GM10266 (cell line): ENCODE results near the gene ZC2HC1B.

Experiments used
- DNase-seq: peaks from one replicate; pipeline ENCODE4 v3.0.0; 2012; ENCODE audit errors: extremely low spot score
- TF ChIP-seq, protein P1 (sequence below): IDR thresholded peaks from 2 replicates; pipeline ENCODE4 v1.5.1; 2012; ENCODE audit warnings: mild to moderate bottlenecking, low read depth; ENCODE audit not compliant: control insufficient read depth, insufficient read depth; ENCODE audit errors: missing control alignments

The ZC2HC1B gene

DNA sequence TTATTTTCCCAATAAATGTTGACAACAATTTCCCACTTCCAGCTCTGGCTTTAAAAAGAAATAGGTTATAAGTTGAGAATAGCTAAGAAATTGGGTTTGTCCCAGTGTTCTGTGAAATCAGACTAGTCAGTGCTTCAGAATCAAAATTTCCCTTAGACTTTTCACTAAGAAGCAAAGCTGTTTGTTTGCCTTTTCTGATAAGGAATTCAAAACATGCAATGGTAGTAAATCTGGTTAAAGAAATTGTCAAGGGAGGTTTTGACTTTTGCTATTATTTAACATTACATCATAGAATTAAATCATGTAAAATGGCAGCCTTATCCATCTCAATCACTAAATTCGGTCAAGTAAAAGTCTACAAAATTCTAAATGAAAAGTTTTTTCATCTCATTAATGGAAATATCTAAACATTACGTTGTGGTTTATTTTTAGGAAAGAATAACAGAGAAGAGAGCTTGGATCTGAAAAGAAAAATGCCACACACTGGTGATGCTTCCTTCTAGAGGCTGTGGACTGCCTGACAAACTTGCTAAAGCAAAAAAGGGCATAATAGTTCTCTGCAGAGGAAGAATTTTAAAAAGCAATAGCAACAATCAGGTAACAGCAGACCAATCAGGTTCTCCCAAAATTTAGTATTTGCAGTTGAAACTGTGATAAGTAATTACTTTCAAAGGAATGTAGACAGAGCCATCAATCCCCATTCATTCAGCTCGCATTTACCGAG lies 107.4 kb downstream of the ZC2HC1B start:
- DNase-seq = no peak
- TF ChIP-seq, protein P1, sequence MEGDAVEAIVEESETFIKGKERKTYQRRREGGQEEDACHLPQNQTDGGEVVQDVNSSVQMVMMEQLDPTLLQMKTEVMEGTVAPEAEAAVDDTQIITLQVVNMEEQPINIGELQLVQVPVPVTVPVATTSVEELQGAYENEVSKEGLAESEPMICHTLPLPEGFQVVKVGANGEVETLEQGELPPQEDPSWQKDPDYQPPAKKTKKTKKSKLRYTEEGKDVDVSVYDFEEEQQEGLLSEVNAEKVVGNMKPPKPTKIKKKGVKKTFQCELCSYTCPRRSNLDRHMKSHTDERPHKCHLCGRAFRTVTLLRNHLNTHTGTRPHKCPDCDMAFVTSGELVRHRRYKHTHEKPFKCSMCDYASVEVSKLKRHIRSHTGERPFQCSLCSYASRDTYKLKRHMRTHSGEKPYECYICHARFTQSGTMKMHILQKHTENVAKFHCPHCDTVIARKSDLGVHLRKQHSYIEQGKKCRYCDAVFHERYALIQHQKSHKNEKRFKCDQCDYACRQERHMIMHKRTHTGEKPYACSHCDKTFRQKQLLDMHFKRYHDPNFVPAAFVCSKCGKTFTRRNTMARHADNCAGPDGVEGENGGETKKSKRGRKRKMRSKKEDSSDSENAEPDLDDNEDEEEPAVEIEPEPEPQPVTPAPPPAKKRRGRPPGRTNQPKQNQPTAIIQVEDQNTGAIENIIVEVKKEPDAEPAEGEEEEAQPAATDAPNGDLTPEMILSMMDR = no peak

DNA sequence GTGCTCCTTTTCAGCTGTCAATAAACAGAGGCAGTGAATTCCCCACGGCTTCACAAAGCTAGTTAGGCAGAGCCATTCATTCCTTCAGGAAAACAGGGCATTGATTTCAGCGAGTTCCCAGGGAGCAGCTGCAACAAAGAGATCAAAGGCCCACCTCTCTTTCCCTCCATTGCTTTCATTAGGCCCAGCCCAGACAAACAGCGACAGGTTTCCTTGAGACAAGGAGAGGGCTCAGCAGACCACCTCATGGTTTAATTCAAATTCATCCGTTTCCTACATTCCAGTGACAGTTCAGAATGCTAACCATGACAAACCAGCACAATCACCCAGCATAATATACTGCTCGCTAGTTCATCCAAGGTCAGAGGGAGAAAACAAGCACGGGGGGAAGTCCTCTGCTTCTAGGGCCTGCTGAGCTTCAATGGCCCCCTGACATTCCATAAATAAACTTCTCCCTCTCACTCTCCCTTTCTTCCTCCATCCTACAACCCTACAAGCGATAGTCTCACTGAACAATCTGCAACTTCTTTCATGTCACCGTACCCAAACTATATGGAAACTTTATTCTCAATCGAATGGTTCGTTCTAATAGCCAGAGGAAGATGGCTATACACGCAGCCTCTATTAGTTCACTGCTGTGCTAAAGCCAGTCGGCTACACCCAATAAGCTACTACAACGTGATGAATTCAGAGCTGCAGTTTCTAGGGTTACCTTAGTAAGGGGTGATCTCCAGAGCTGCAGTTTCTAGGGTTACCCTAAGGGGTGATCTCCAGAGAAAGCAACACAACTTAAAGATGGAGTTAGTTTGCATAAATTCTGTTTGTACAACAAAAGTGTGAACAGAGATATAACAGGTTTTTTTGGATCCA lies 109.1 kb downstream of the ZC2HC1B start:
- TF ChIP-seq, protein P1 = no peak
- no peak for DNase-seq

DNA sequence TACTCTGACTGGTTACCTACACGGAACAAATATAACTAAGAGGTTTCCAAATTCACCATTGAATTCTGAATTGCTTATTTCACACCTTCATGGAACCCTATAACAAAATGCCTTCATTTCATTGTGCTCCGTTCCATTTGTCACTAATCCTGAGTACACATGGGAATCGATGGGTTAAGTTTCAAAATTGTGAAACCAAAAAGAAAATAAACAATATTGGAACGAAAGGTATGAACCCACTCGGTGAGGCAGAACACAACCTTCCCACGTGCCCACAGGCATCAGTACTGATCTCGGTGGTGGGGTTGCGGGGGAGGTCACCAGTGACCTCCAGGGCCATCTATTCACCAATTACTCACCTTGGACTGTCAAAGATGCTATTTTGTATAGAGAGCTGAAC lies 109.8 kb downstream of the ZC2HC1B start:
- TF ChIP-seq, protein P1 = no peak
- DNase-seq = no peak

DNA sequence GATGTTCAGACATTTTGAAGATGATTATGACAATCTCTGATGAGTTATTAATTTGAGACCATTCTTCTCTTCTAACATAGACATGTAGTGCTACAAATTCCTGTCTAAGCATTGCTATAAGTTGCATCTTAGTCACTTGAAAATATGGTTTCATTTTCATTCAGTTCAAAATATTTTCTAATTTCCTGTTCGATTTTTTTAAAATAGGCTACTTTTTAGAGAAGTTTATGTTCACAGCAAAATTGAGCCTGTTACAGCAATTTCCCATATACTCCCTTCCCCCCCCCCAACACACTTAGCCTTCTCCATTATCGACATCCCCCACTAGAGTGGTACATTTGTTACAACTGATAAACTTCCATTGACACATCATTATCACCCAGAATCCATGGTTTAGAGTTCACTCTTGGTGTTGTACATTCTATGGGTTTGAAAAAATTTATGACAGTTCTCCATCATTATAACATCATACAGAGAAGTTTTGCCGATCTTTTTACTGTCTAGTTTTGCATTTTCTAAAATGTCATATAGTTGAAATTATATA lies 112.6 kb downstream of the ZC2HC1B start:
- TF ChIP-seq, protein P1 = no peak
- DNase-seq = no peak

DNA sequence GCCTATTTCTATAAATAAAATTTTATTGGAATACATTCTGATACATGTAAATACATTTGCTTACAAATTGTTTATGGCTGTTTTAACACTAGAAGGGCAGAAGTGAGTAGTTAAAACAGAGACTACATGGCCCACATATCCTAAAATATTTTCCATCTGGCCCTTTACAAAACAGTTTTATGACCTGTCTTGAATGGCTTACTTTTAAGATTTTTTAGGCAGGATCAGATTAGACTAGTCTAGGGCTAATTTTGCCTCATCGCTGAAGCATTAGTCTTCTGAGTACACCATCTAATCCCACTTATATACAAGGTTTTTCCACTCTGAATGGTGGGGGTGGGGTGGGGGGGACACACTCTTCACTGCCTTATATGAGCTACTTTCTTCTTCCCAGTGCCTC lies 116.6 kb downstream of the ZC2HC1B start:
- TF ChIP-seq, protein P1 = no peak
- no peak for DNase-seq

DNA sequence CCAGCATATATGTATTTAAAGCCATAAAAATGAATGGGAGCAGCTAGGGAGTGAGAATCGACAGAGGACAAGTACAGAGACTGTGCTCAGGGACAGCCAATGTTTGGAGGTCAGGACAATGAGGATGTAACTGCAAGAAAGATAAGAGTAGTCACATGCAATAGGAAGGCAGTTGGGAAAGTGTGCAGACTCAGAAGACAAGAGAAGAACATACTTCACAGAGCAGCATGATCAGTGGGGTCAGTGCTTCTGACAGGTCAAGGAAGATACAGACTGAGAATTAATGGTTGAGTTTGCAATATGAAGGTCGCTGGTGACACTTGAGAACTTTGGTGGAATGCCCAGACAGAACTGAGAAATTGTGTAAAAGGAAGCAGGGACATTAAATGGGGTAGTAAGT lies 118.7 kb downstream of the ZC2HC1B start:
- TF ChIP-seq, protein P1 = no peak
- no peak for DNase-seq
